Cardiac fibroblast (primary cell): ENCODE results near the gene RASIP1.
"Not testable (repeated sequence)": the region's sequence is repeated elsewhere in the genome, so short reads cannot be mapped to it uniquely, and the experiment has no call there.

Experiments used
- DNase-seq, 2 donors: peaks; one replicate each; pipeline versions ENCODE4 v3.0.0 to v3.0.0-alpha.2; 2010; ENCODE audit warnings: low read depth in 2 of 2
- H3K4me3 ChIP-seq, 2 donors: replicated peaks in 1 of 2; 1 replicate in 1 of 2; 2 replicates in 1 of 2; pipeline ENCODE4 v1.5.1; 2011; ENCODE audit warnings: low read depth in 2 of 2, low read length in 2 of 2, mild to moderate bottlenecking in 2 of 2, moderate library complexity in 1 of 2
- CTCF ChIP-seq: IDR thresholded peaks from one replicate; pipeline ENCODE4 v1.5.1; 2011; ENCODE audit warnings: low read depth, mild to moderate bottlenecking, low read length, inconsistent platforms

Gene RASIP1

GRCh38 chr19:48685583-48685982 lies 54.8 kb downstream of the RASIP1 start:
- no peak for TF ChIP-seq CTCF
- no peak overlapping the region for H3K4me3 ChIP-seq
- DNase-seq, result no peak

- peak overlapping the region in 1 of 2 donors; percentile 14 for H3K4me3 ChIP-seq
- DNase-seq, result peak; percentile 62 to 68
- no peak for TF ChIP-seq CTCF
Measured at GRCh38 chr19:48683349-48683748, 57.1 kb downstream of the RASIP1 start.

DNA sequence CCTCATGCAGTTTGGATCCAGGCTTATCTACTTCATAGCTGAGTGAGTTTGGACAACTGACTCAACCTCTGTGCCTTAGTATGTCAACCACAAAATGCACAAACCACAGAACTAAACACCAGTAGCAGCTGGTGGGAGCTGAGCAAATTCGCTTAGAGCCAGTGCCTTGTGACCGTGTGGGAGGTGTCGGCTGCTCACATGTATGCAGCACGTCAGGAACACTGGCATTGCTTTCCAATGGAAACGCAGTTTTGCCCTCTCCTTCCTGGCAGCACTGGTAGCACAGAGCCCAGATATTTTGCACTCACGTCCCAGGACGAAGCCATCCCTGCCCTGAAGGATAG lies 59.3 kb downstream of the RASIP1 start:
- no peak for TF ChIP-seq CTCF
- DNase-seq, result peak; percentile 49 to 85
- no peak overlapping the region for H3K4me3 ChIP-seq

GRCh38 chr19:48680436-48681126 lies 59.8 kb downstream of the RASIP1 start:
- no peak overlapping the region for H3K4me3 ChIP-seq
- no peak for TF ChIP-seq CTCF
- no peak for DNase-seq

GRCh38 chr19:48680006-48680405 lies 60.4 kb downstream of the RASIP1 start:
- not testable (repeated sequence) for DNase-seq, H3K4me3 ChIP-seq

DNA sequence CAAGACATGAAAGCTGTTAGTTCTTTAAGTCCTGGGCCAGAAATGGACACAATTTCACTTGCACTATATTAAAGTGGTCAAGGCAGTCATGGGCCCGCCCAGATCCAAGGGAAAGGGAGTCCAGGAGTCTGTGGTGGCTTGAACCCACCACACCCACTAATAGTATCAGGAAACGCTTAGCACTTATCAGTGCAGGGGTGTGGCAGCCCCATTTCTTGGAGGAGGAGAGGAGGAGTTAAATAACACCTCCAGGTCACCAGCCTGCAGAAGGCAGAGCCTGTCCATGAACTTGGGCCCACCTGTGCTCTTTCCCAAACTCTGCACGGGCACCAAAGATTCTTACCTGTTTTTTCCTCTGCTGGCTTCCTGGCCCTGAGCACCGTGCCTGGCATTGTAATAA lies 62.2 kb downstream of the RASIP1 start:
- no peak for DNase-seq
- no peak overlapping the region for H3K4me3 ChIP-seq
- TF ChIP-seq CTCF, result no peak

GRCh38 chr19:48676887-48677286 lies 63.5 kb downstream of the RASIP1 start:
- TF ChIP-seq CTCF, result no peak
- H3K4me3 ChIP-seq, result no peak overlapping the region
- DNase-seq, result no peak
